HTR-8/SVneo (cell line): ENCODE measurements around the gene PLEKHA6.
A peak's percentile ranks its signal among the peaks of the same experiment; 100 is the strongest.
"Not testable (repeated sequence)": the region's sequence is repeated elsewhere in the genome, so short reads cannot be mapped to it uniquely, and the experiment has no call there.

Experiments
- DNase-seq: peaks from one replicate; pipeline ENCODE4 v3.0.0; 2011; ENCODE audit warnings: low spot score, mixed read lengths; ENCODE audit not compliant: insufficient read length
- FAIRE-seq: peaks from 2 replicates; lab custom pipeline; 2011; peaks lifted over from hg19 to GRCh38; lab: Jason Lieb, UNC

The PLEKHA6 gene

GRCh38 chr1:204338997-204339396 is 20.7 kb downstream of the PLEKHA6 start:
- DNase-seq (no peak), FAIRE-seq (no peak)

- FAIRE-seq (no peak), DNase-seq (no peak)
These were observed 21.4 kb downstream of the PLEKHA6 start for GRCh38 chr1:204338360-204338759.

DNA sequence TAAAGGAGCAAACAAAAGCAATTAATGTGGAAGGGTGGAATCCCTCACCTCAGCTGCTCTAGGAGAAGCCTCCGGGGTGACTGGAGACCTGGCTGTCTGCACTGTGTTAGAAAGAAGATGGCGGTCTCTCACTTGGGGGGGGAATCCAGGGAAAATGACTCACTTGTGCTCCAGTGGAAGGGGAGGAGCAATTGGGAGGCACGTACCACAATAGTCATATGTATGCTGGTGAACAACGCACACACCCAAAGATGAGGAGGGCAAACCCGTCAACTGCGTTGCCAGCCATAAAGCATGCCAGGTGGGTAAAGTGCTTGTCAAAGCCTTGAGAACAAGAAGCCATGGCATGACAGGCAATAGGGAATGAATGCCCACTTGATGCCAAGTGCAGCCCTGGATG is 22.1 kb downstream of the PLEKHA6 start:
- FAIRE-seq = no peak

GRCh38 chr1:204337036-204337429 is 22.7 kb downstream of the PLEKHA6 start:
- no peak for FAIRE-seq

More for the DNA sequence above, 22.1 kb downstream of the PLEKHA6 start:
- no peak for DNase-seq

GRCh38 chr1:204336421-204337035 is 23.2 kb downstream of the PLEKHA6 start:
- FAIRE-seq = no peak
- no peak for DNase-seq

More at GRCh38 chr1:204337036-204337429, 22.7 kb downstream of the PLEKHA6 start:
- DNase-seq = no peak

DNA sequence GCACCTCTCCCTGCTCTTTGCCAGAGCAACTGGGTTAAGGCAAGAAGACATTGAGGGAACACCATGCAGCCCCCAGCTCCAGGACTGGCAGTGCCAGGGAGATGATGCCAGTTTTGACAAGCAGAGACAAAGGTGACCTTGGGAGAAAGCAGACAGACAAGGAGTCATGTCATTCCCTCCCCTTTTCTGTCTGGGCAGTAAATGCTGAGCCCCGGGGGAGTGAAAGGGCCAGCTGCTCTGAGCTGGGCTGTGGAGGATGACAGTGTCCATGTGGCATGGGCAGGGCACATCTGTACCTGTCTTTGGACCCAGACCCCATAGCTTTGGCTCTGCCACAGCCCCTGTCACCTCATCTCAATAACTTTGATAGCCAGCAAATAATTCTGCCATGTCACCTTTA is 24.2 kb downstream of the PLEKHA6 start:
- DNase-seq (no peak), FAIRE-seq (no peak)

- no peak for DNase-seq
These were observed 24.6 kb downstream of the PLEKHA6 start for GRCh38 chr1:204335085-204335484.

GRCh38 chr1:204334455-204334854 is 25.3 kb downstream of the PLEKHA6 start:
- FAIRE-seq (no peak), DNase-seq (no peak)

More at GRCh38 chr1:204335085-204335484, 24.6 kb downstream of the PLEKHA6 start:
- FAIRE-seq = no peak

GRCh38 chr1:204333427-204333826 is 26.3 kb downstream of the PLEKHA6 start:
- no peak for FAIRE-seq
- DNase-seq = no peak

- no peak for DNase-seq
- FAIRE-seq = no peak
These were observed 27.8 kb downstream of the PLEKHA6 start for GRCh38 chr1:204331847-204332487.

- DNase-seq = no peak
- no peak for FAIRE-seq
These were observed 28.5 kb downstream of the PLEKHA6 start for GRCh38 chr1:204331275-204331674.

- not testable (repeated sequence) for FAIRE-seq, DNase-seq
These were observed 31.9 kb downstream of the PLEKHA6 start for GRCh38 chr1:204327870-204328269.

- DNase-seq (no peak), FAIRE-seq (no peak)
These were observed 32.4 kb downstream of the PLEKHA6 start for GRCh38 chr1:204327359-204327758.

DNA sequence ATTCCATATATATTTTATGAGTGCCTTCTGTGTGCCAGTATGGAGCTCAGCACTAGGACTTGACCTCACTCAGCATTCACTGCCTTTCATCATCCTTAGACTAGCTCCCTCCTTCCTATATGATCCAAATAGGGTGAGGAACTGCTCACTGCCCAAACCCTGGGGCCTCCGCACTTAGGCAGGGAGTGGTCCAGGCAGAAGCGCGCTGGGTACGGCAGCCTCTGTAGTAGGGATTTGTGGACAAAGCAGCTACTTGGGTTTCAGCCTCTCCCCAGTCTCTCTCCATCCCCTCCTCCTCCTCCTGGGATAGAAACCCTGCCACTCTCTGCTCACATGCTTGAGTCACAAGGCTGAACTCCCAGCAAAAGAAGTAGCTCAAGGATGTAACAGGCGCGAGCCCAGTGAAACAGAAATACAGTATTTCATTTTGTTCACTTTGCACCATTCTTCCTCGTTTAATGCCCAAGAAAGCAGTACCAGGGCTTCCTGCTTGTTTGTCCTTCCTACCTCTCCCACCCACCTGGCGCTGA is 32.9 kb downstream of the PLEKHA6 start:
- DNase-seq (no peak), FAIRE-seq (no peak)

DNA sequence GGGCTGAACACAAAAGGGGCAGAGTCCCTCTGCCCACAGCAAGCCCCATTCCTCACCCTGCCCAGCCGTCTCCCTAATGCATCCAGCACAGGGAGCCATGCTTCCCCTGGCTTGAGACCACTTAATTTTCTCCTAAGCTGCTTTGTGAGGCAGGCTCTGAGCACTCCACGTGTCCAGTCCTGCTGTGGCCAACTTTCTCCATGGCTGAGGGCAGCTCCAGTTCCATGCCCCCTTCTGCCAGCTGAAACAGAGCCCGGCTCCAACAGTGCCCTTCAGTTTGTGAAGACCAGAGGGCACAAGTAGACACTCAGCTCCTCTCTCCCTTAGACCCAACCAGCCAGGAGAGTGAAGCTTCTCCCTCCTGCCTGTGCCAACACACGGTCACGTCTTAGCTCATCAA is 33.8 kb downstream of the PLEKHA6 start:
- FAIRE-seq = no peak
- no peak for DNase-seq

GRCh38 chr1:204323887-204324286 is 35.8 kb downstream of the PLEKHA6 start:
- FAIRE-seq = peak; percentile 71
- DNase-seq = peak; percentile 45

DNA sequence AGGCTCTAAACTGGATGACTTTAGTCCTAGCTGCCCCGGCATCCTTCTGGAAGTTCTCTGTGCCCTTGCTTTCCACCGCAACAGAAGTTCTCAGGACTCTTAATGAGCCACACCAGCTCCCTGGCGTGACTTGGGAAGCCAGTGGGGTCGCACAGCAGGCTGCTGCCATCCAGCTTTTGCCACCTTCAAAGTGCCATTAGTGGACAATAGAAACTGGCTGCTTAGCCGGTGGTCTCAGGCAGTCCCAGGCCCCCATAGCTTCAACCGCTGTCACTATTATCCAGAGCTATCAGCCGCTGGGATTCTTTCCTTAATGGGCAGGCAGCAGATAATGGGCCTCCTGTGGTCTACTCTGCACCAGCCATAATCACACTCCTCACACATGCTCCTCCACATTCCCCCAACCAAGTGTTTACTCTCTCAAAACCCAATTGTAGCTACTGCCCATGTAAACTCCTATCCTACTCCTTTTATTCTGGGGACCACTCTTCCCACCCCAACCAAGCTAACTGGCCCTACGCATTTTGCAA is 37.3 kb downstream of the PLEKHA6 start:
- no peak for DNase-seq

GRCh38 chr1:204321665-204322064 is 38.1 kb downstream of the PLEKHA6 start:
- DNase-seq = no peak
- no peak for FAIRE-seq

More for the DNA sequence above, 37.3 kb downstream of the PLEKHA6 start:
- FAIRE-seq = no peak

GRCh38 chr1:204321051-204321450 is 38.7 kb downstream of the PLEKHA6 start:
- DNase-seq = no peak

GRCh38 chr1:204320382-204320804 is 39.3 kb downstream of the PLEKHA6 start:
- DNase-seq (peak; percentile 63), FAIRE-seq (no peak)

More at GRCh38 chr1:204321051-204321450, 38.7 kb downstream of the PLEKHA6 start:
- FAIRE-seq = no peak

GRCh38 chr1:204319462-204319861 is 40.3 kb downstream of the PLEKHA6 start:
- peak; percentile 78 for DNase-seq
- peak; percentile 68 for FAIRE-seq
